ENCODE data around the gene ANO1.

Gene ANO1

DNA sequence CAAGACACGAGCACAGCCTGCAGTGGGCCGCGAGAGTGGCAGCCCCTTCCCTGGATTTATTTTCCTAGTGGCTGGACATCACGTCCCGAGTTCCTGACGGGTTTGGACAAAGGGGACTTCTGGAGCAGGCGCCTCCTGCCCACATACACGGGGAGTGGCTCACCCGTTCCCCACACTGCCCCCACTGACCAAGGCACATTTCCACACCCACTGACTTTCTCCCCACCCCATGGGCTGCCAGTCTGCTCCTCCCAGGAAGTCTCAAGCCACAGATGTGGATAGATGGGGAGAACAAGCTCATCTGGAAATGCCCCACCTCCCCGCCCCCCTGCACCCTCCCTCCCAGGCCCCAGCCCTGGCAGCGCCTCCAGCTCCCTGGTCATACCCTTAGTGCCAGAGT, 91.0 kb downstream of the ANO1 start:
- H3K4me3 ChIP-seq (ENCODE audit: low read depth, low read length), result no peak overlapping the region
- TF ChIP-seq, protein P1, sequence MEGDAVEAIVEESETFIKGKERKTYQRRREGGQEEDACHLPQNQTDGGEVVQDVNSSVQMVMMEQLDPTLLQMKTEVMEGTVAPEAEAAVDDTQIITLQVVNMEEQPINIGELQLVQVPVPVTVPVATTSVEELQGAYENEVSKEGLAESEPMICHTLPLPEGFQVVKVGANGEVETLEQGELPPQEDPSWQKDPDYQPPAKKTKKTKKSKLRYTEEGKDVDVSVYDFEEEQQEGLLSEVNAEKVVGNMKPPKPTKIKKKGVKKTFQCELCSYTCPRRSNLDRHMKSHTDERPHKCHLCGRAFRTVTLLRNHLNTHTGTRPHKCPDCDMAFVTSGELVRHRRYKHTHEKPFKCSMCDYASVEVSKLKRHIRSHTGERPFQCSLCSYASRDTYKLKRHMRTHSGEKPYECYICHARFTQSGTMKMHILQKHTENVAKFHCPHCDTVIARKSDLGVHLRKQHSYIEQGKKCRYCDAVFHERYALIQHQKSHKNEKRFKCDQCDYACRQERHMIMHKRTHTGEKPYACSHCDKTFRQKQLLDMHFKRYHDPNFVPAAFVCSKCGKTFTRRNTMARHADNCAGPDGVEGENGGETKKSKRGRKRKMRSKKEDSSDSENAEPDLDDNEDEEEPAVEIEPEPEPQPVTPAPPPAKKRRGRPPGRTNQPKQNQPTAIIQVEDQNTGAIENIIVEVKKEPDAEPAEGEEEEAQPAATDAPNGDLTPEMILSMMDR (IDR thresholded peaks at IDR 0.05; ENCODE audit: borderline replicate concordance, insufficient read depth, low read depth, low read length), result no peak

DNA sequence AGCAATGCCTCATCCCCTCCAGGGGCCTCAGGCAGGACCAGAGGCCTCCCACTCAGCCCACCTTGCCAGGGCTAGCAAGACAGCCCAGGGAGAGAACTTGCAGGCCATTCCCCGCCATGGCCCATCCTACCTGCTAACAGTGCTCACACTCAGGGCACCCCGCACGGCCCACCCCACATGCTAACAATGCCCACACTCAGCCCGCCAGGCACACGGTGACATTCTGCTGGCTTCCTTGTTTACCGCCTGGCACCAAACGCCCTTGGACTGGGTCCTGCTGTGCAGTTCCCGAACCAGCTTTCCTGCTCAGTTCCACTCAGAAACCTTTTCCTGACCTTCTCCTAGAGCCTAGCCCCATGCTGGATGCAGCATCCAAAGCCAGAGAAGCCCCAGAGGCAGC, 91.5 kb downstream of the ANO1 start:
- TF ChIP-seq, protein P1 (IDR thresholded peaks at IDR 0.05; ENCODE audit: borderline replicate concordance, insufficient read depth, low read depth, low read length), result no peak
- H3K4me3 ChIP-seq (ENCODE audit: low read depth, low read length), result no peak overlapping the region

DNA sequence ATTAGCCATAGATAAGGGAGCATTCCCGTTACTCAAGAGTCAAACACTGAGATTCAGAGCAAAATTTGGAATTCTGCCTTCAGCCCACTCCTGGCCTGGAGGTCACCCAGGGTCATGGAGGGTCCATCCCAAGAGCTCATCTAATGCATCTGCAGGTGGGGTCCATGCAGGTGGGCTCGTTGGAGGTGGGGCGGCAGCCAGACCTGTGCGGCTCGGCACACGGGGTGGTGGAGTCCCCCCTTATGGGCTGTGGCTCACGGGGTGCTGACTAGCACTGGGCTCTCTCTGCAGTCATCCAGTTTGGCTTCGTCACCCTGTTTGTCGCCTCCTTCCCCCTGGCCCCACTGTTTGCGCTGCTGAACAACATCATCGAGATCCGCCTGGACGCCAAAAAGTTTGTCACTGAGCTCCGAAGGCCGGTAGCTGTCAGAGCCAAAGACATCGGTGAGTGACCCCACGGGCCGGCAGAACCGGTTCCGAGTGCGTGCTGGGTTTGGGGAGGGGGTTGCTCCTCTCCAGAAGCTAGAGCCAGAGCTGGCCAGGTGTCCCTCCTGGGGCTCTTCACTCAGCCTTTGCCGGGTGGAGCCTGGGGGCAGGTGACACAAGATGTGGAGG, 92.6 kb downstream of the ANO1 start:
- H3K4me3 ChIP-seq (ENCODE audit: low read depth, low read length), result no peak overlapping the region
- TF ChIP-seq, protein P1 (IDR thresholded peaks at IDR 0.05; ENCODE audit: borderline replicate concordance, insufficient read depth, low read depth, low read length), result no peak

DNA sequence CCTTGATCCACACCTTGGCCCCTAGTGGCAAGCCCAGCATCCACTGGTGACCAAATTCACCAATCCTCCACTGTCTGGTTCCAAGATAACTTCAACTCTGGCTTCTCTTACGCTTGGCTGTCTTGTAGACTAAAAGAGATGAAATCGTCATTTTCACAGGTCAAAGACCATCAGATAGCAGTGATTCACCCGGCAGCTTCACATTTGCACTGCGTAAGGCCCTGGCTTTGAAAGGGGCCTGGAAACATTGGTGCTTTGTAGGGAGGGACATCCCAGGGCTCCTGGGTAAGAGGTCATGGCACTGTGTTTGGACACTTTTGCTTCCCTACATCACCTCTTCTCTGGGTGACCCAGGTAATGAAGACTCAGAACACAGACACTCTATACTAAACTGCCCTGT, 94.9 kb downstream of the ANO1 start:
- TF ChIP-seq, protein P1 (IDR thresholded peaks at IDR 0.05; ENCODE audit: borderline replicate concordance, insufficient read depth, low read depth, low read length), result no peak
- H3K4me3 ChIP-seq (ENCODE audit: low read depth, low read length), result no peak overlapping the region

DNA sequence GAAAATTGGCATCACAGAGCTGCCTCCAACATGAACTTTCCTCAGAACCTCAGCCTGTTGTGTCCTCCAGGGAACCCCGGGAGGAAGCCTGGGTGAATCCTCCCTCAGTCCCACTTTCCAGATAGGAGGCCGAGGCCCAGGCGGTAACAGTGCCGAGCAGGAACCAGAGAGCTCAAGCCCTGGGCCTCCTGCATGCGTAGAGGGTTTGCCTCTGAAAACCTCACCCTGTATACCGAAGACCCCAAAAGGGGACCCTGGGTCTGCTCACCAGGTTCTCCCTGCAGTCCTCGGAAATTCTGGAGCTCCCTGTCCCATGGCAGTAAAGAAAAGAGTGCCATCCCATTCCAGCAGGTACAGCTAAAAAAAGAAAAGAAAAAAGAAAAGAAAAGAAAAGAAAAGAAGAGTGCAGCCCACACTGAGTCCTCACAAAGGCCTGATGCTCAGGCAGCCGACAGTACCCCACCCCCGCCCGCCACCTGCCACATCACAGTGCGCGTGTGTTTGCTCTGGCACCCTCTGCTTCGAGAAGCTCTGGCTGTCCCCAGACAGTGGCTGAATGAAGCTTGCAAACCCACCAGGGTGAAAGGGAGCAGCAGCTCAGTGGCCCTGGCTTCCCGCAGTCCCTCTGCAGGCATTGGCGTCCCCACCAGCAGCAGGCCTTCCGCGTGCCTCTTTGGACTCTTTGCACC, 96.6 kb downstream of the ANO1 start:
- TF ChIP-seq, protein P1 (IDR thresholded peaks at IDR 0.05; ENCODE audit: borderline replicate concordance, insufficient read depth, low read depth, low read length), result no peak
- no peak overlapping the region for H3K4me3 ChIP-seq (ENCODE audit: low read depth, low read length)

DNA sequence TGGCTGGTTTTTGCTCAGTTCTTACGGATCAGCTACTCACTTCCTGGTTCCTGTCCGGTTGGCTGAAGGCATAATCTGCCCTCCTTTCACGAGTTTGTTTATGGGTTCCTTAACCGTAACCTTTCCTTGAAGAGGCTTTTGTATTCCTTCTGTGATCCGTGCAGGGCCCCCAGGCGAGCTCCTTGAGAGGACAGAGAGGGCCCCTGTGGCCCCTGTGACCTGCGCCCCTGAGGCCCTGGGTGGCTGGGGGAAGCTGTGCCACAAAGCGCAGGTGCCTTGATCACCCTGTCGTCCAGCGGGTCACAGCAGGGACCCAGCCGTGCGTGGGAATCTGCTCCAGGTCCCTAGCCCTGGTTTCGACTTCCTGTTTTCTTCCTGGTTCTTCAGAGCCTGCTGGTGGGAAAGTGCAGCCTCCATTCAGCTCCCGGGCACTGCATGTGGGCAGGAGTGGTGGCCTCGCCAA, 97.2 kb downstream of the ANO1 start:
- TF ChIP-seq, protein P1 (IDR thresholded peaks at IDR 0.05; ENCODE audit: borderline replicate concordance, insufficient read depth, low read depth, low read length), result no peak

More for the DNA sequence above, 97.2 kb downstream of the ANO1 start:
- H3K4me3 ChIP-seq (ENCODE audit: low read depth, low read length), result no peak overlapping the region

Data from GM12875 (cell line).